Breast epithelium (tissue), 3 donors: Measurements from ENCODE around the gene SLC31A1.

ENCODE experiments used
- POLR2A ChIP-seq: fragments of 450-650 bp; IDR thresholded peaks from one replicate; pipeline ENCODE4 v1.6.1; 2016; ENCODE audit warnings: antibody characterized with exemption, mild to moderate bottlenecking, moderate library complexity
- TF ChIP-seq, protein P1 (sequence below), 3 donors: fragments of 450-650 bp; IDR thresholded peaks; one replicate each; pipeline ENCODE4 v1.5.1; 2016 to 2017; ENCODE audit warnings: antibody characterized with exemption in 3 of 3, mild to moderate bottlenecking in 3 of 3, moderate library complexity in 3 of 3

DNA sequence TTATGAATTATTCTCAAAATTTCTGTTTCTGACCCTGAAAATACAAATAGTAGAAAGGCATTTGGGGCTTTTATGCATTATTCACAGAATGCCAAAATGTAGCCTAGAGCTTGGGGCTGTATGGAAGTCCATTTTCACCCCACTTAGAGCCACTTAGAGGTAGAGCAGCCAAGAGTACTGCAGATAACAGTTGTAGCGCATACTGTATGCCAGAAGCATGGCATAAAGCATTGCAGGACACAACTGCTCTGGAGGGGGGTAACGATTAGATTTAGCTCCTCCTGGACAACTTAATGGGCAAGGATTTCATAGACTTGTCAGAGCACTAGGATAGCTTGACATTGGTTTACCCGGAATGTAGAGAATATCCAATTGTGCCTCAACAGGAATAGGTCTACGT is 15.7 kb downstream of the SLC31A1 start:
- no peak for TF ChIP-seq POLR2A
- TF ChIP-seq, protein P1, sequence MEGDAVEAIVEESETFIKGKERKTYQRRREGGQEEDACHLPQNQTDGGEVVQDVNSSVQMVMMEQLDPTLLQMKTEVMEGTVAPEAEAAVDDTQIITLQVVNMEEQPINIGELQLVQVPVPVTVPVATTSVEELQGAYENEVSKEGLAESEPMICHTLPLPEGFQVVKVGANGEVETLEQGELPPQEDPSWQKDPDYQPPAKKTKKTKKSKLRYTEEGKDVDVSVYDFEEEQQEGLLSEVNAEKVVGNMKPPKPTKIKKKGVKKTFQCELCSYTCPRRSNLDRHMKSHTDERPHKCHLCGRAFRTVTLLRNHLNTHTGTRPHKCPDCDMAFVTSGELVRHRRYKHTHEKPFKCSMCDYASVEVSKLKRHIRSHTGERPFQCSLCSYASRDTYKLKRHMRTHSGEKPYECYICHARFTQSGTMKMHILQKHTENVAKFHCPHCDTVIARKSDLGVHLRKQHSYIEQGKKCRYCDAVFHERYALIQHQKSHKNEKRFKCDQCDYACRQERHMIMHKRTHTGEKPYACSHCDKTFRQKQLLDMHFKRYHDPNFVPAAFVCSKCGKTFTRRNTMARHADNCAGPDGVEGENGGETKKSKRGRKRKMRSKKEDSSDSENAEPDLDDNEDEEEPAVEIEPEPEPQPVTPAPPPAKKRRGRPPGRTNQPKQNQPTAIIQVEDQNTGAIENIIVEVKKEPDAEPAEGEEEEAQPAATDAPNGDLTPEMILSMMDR (IDR thresholded peaks at IDR 0.05) = no peak
